Ascending aorta (tissue), 2 donors: ENCODE results near the gene PPP2R5D. TPM values are rescaled to one million over a fixed set of nuclear protein-coding genes. Genes with fewer than 3 reads are reported as not detected.
A peak's percentile ranks its signal among the peaks of the same experiment; 100 is the strongest.

Source experiments
- DNase-seq, 2 donors: peaks; one replicate each; pipeline ENCODE4 v3.0.0-alpha.2; 2019; ENCODE audit warnings: low spot score in 2 of 2
- H3K27ac ChIP-seq, 2 donors: fragments of 200-600 bp; sonication (generic); one replicate each; pipeline ENCODE4 v1.5.1; 2016 to 2017; ENCODE audit warnings: mild to moderate bottlenecking in 1 of 2
- H3K27me3 ChIP-seq: fragments of 200-600 bp; sonication (generic); one replicate; pipeline ENCODE4 v1.5.1; 2017
- H3K36me3 ChIP-seq, 2 donors: fragments of 200-600 bp; sonication (generic); one replicate each; pipeline ENCODE4 v1.5.1; 2016
- H3K4me1 ChIP-seq, 2 donors: fragments of 200-600 bp; sonication (generic); one replicate each; pipeline ENCODE4 v1.5.1; 2016 to 2017; ENCODE audit warnings: mild to moderate bottlenecking in 1 of 2
- H3K4me3 ChIP-seq, 2 donors: fragments of 200-600 bp; sonication (generic); one replicate each; pipeline ENCODE4 v1.5.1; 2016 to 2017; ENCODE audit warnings: mild to moderate bottlenecking in 1 of 2
- H3K9me3 ChIP-seq, 2 donors: fragments of 200-600 bp; sonication (generic); one replicate each; pipeline ENCODE4 v1.5.1; 2016
- intact Hi-C: fragments of 100-400 bp; cut with DNase I; formaldehyde crosslinking; loops from one replicate; pipeline ENCODE4 v1.15.1; 2023
- total RNA-seq: library from RNA; depleted of rRNA; stranded (reverse); fragments of >200 nt; gene quantifications from one replicate; pipeline ENCODE4 v1.1.0, GENCODE V29; 2016
- TF ChIP-seq, protein P1 (sequence below), 3 experiments: fragments of 200-600 bp in 2 of 3; fragments of 450-650 bp in 1 of 3; sonication (generic) in 2 of 3; IDR thresholded peaks; one replicate each; pipeline ENCODE4 v1.5.1; 2016 to 2019; ENCODE audit warnings: antibody characterized with exemption in 3 of 3, mild to moderate bottlenecking in 1 of 3, moderate library complexity in 1 of 3

Gene PPP2R5D
- total RNA-seq, 1 donor from 2014 or later, result 27.7 TPM

DNA sequence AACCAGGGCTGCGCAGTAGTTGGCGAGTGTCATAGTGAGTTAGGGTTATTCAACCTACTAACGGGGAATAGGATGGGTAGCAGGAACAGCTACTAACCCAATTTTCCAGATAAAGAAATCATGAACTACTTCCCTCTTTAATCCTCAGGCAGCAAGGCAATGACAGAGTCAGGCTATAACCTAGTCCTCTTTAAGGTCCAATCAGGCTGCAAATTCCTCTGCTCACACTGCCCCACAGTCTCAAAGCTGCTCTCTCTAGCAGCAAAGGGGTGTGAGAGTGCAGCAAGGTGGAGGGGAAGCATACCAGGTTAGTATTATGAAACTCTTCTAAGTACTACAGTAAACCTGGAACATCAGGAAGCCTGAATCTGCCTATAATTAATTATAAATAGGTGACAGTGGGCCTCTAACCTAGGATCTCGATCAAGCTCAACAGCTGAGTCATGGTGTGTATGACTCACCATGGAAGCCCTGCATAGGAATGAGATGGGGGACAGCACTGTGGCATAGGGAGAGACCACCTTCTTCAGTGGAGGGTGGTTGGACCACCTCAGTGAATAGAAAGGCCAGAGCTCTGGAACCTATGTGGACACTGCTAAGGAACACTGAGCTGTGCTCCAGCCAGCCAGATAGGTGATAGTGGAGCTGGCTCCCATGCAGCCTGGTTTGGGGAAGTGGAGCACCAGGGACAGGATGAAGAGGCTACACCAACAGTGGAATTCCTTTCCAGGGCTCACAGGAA is 13.3 kb upstream of the PPP2R5D start:
- H3K9me3 ChIP-seq, result no peaks in the 10 kb centered on the region
- H3K36me3 ChIP-seq, result peaks cover 18 to 37% of the 10 kb centered on the region in 2 donors
- intact Hi-C loops, result no loop called here
- no peak for DNase-seq
- no peaks in the 10 kb centered on the region for H3K4me1 ChIP-seq
- H3K27me3 ChIP-seq, result no peaks in the 10 kb centered on the region
- TF ChIP-seq, protein P1, sequence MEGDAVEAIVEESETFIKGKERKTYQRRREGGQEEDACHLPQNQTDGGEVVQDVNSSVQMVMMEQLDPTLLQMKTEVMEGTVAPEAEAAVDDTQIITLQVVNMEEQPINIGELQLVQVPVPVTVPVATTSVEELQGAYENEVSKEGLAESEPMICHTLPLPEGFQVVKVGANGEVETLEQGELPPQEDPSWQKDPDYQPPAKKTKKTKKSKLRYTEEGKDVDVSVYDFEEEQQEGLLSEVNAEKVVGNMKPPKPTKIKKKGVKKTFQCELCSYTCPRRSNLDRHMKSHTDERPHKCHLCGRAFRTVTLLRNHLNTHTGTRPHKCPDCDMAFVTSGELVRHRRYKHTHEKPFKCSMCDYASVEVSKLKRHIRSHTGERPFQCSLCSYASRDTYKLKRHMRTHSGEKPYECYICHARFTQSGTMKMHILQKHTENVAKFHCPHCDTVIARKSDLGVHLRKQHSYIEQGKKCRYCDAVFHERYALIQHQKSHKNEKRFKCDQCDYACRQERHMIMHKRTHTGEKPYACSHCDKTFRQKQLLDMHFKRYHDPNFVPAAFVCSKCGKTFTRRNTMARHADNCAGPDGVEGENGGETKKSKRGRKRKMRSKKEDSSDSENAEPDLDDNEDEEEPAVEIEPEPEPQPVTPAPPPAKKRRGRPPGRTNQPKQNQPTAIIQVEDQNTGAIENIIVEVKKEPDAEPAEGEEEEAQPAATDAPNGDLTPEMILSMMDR (IDR thresholded peaks at IDR 0.05), result no peak
- no peak overlapping the region for H3K27ac ChIP-seq
- H3K4me3 ChIP-seq, result no peak overlapping the region

DNA sequence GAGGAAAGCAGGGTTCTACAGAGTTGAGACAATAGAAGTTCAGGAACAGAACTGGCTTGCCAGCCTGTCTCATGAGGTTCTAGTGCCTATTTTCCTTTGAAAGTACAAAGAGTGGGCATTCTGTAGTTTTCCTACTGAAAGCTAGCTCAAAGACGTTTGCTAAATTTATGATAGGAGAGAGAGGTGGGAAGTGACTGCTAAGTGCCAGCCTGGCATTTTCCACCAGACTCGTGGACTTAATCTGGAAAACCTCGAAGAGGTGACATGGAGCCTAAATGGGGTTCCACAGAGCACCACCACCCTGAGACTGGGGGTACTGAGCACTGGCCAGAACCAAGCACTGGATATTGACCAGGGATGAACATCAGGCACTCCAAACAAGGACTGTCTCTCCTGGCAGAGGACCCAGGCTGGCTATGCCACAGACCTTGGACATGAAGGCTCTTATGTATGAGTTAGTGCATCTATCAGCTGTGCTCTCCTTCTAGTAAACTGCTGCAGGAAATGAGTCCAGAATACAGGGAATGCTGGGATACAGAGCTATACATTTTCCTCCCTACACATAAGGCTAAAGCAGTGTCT is 12.5 kb upstream of the PPP2R5D start:
- H3K9me3 ChIP-seq, result no peaks in the 10 kb centered on the region
- TF ChIP-seq, protein P1 (IDR thresholded peaks at IDR 0.05), result no peak
- no peak overlapping the region for H3K4me3 ChIP-seq
- no peaks in the 10 kb centered on the region for H3K4me1 ChIP-seq
- H3K27ac ChIP-seq, result no peak overlapping the region
- intact Hi-C loops, result no loop called here
- no peak for DNase-seq
- peaks cover 18 to 30% of the 10 kb centered on the region in 2 donors for H3K36me3 ChIP-seq
- H3K27me3 ChIP-seq, result no peaks in the 10 kb centered on the region

DNA sequence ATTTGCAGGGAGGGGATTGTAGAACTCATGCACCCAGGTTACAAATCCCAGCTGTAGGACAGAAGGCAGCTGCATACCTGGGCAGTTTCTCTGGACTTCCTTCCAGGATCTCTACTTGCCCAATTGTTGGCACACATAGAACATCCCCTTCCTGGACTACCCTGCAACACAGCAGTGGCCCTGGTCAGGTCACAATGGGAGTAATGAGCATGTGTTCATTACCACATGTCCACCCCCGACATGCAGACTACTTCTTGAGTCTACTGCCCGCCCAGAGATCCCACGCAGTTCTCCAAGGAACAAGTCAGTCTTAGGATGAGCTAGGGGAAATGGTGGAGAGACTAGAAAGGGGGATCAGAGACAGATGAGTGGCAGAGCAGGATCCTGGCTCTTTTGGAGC is 10.4 kb upstream of the PPP2R5D start:
- TF ChIP-seq, protein P1 (IDR thresholded peaks at IDR 0.05), result no peak
- no peak for DNase-seq
- H3K4me3 ChIP-seq, result no peak overlapping the region
- peaks cover 6 to 17% of the 10 kb centered on the region in 2 donors for H3K36me3 ChIP-seq
- peaks cover 0 to 13% of the 10 kb centered on the region in 2 donors for H3K4me1 ChIP-seq
- no peak overlapping the region for H3K27ac ChIP-seq
- intact Hi-C loops, result no loop called here
- H3K27me3 ChIP-seq, result no peaks in the 10 kb centered on the region
- no peaks in the 10 kb centered on the region for H3K9me3 ChIP-seq

DNA sequence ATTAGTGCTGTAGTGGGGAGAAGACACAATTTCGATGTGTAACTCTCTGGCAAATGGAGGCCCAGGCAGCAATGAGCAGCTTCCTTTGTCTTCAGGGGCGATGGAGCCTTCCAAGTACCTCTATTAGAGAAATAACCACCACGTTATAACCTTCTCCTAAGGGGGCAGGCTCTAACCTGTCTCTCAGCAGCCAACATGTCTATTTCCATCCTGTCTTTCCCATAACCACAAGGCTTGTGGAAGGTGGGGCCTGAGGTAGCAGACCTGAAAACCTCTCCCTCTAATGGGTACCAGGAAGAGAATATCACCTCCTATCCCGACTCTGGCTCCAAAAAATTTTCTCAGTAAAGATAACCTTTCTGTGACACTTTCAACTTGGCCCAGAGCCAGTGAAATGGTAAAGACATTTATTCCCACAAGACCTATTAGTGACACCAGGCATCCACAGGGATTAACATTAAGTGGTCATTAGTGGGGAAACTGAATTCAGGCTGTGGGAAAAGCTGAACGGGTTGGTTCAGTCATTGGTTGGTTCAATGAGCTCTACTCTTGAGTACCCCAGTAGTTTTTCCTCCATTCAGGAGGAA is 9.4 kb upstream of the PPP2R5D start:
- intact Hi-C loops, result no loop called here
- Histone ChIP-seq H3K4me1 (peaks cover 0 to 18% of the 10 kb centered on the region in 2 donors), H3K36me3 (peaks cover 0 to 6% of the 10 kb centered on the region in 2 donors), H3K27ac (no peak overlapping the region), H3K4me3 (no peak overlapping the region), H3K27me3 (no peaks in the 10 kb centered on the region), H3K9me3 (no peaks in the 10 kb centered on the region)
- TF ChIP-seq, protein P1 (IDR thresholded peaks at IDR 0.05), result no peak
- no peak for DNase-seq

DNA sequence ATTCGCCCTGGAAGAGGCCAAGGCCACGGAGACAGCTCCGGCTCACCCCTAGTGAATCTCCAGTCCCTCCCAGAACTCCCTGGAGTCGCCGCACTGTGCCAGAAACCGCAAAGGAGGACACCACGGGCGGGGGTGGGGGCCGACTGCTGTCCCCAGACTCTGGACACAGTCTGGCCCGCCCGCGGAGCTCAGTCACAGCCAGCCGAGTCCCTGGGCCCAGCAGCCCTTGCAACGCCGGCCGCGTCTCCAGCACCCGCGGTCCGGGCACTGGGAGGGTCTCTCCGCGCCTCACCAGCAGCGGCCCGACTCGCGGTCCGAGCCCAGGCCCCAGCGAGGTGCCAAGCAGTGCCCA is 5.9 kb upstream of the PPP2R5D start:
- H3K9me3 ChIP-seq, result no peaks in the 10 kb centered on the region
- peaks cover 0 to 4% of the 10 kb centered on the region in 2 donors for H3K36me3 ChIP-seq
- peak in 1 of 2 donors; percentile 67 for DNase-seq
- H3K27ac ChIP-seq, result peak overlapping the region; percentile 85 to 90
- no peaks in the 10 kb centered on the region for H3K27me3 ChIP-seq
- intact Hi-C loops, result loop anchor here (2.0 kb wide), 2 partner anchors 36 to 50 kb away; partner anchors contain the start of genes CNPY3 and KLHDC3
- peaks cover 0 to 23% of the 10 kb centered on the region in 2 donors for H3K4me1 ChIP-seq
- TF ChIP-seq, protein P1 (IDR thresholded peaks at IDR 0.05), result no peak
- H3K4me3 ChIP-seq, result peak overlapping the region; percentile 84 to 92
